ENCODE data around the gene ZNF280D. TPM values are rescaled to one million over a fixed set of nuclear protein-coding genes. Genes with fewer than 3 reads are reported as not detected.

Gene ZNF280D
- total and polyA plus RNA-seq, 12 donors, result 16.9 to 67.5 (median 46.1) TPM

- Histone ChIP-seq H3K27ac (no peak overlapping the region), H3K4me3 (no peak overlapping the region), H3K4me1 (replicated peaks in 1 of 2) (no peaks in the 10 kb centered on the region), H3K27me3 (no peaks in the 10 kb centered on the region), H3K9me3 (replicated peaks in 1 of 3) (peaks cover 6 to 14% (median 11%) of the 10 kb centered on the region in 3 donors), H3K36me3 (replicated peaks in 1 of 2) (no peaks in the 10 kb centered on the region)
- intact Hi-C loops (cut with DNase I), result no loop called here
- no peak for DNase-seq
- TF ChIP-seq POLR2A (IDR thresholded peaks at IDR 0.05), result no peak
These were observed 147.1 kb downstream of the ZNF280D start for GRCh38 chr15:56586206-56586605.

- Histone ChIP-seq H3K27ac (no peak overlapping the region), H3K4me1 (replicated peaks in 1 of 2) (no peaks in the 10 kb centered on the region), H3K36me3 (replicated peaks in 1 of 2) (no peaks in the 10 kb centered on the region), H3K27me3 (no peaks in the 10 kb centered on the region), H3K9me3 (replicated peaks in 1 of 3) (peaks cover 6 to 14% (median 11%) of the 10 kb centered on the region in 3 donors), H3K4me3 (no peak overlapping the region)
- intact Hi-C loops (cut with DNase I), result no loop called here
- TF ChIP-seq CTCF (IDR thresholded peaks at IDR 0.05) (no peak), POLR2A (IDR thresholded peaks at IDR 0.05) (no peak)
- WGBS, 4 donors, result 88 to 91% (median 89%) methylated on average over 2 of the region's 2 CpGs
- no peak for DNase-seq
These were observed 150.5 kb downstream of the ZNF280D start for GRCh38 chr15:56582785-56583184.

Small RNA genes within 50 kb of the gene (small RNA-seq; reads per million reads assigned to genes)
- gene RF00019, result 0 reads per million in 2 donors

Other genes with a start within 250 kb of the ZNF280D start
- gene TCF12, start 185.1 kb upstream of the ZNF280D start, total RNA-seq, result 100 to 1,000 TPM in 2 of 9 donors, 10 to 100 TPM in 7; 51.6 to 121 (median 87.5) TPM
- 10 to 100 TPM in 2 of 3 donors, 1 to 10 TPM in 1; 7.6 to 59.3 (median 13.5) TPM for gene TCF12, start 185.1 kb upstream of the ZNF280D start, polyA plus RNA-seq

Measured in adrenal gland (tissue), 12 donors.